Measurements from ENCODE around the gene ZNF90.
"Not testable (repeated sequence)": the region's sequence is repeated elsewhere in the genome, so short reads cannot be mapped to it uniquely, and the experiment has no call there.

ZNF90 gene

GRCh38 chr19:20103091-20103740, 25.4 kb downstream of the ZNF90 start:
- DNase-seq (ENCODE audit: low read depth in 1 of 2, low spot score in 1 of 2): no peak

- DNase-seq (ENCODE audit: low read depth in 1 of 2, low spot score in 1 of 2): no peak
Observed at GRCh38 chr19:20107301-20107700, 29.5 kb downstream of the ZNF90 start.

GRCh38 chr19:20118064-20118839, 40.5 kb downstream of the ZNF90 start:
- not testable (repeated sequence) for DNase-seq (ENCODE audit: low read depth in 1 of 2, low spot score in 1 of 2)

GRCh38 chr19:20124879-20125278, 47.1 kb downstream of the ZNF90 start:
- no peak for DNase-seq (ENCODE audit: low read depth in 1 of 2, low spot score in 1 of 2)

GRCh38 chr19:20132933-20133332, 55.1 kb downstream of the ZNF90 start:
- not testable (repeated sequence) for DNase-seq (ENCODE audit: low read depth in 1 of 2, low spot score in 1 of 2)

GRCh38 chr19:20137714-20138113, 59.9 kb downstream of the ZNF90 start:
- DNase-seq (ENCODE audit: low read depth in 1 of 2, low spot score in 1 of 2): not testable (repeated sequence)

- no peak for DNase-seq (ENCODE audit: low read depth in 1 of 2, low spot score in 1 of 2)
Observed at GRCh38 chr19:20151617-20152145, 73.9 kb downstream of the ZNF90 start.

GRCh38 chr19:20152506-20152905, 74.7 kb downstream of the ZNF90 start:
- DNase-seq (ENCODE audit: low read depth in 1 of 2, low spot score in 1 of 2): not testable (repeated sequence)

GRCh38 chr19:20153281-20153680, 75.5 kb downstream of the ZNF90 start:
- no peak for DNase-seq (ENCODE audit: low read depth in 1 of 2, low spot score in 1 of 2)

- DNase-seq (ENCODE audit: low read depth in 1 of 2, low spot score in 1 of 2): no peak
Observed at GRCh38 chr19:20154636-20155035, 76.8 kb downstream of the ZNF90 start.

- no peak for DNase-seq (ENCODE audit: low read depth in 1 of 2, low spot score in 1 of 2)
Observed at GRCh38 chr19:20162821-20163220, 85.0 kb downstream of the ZNF90 start.

- no peak for DNase-seq (ENCODE audit: low read depth in 1 of 2, low spot score in 1 of 2)
Observed at GRCh38 chr19:20164456-20164855, 86.7 kb downstream of the ZNF90 start.

GRCh38 chr19:20165971-20166592, 88.3 kb downstream of the ZNF90 start:
- DNase-seq (ENCODE audit: low read depth in 1 of 2, low spot score in 1 of 2): no peak

GRCh38 chr19:20167020-20167644, 89.3 kb downstream of the ZNF90 start, which contains the start of gene ZNF486:
Gene ZNF486 (plus strand): TSS chr19:20167214. CDS start chr19:20167331, 117 bp downstream.
- DNase-seq (ENCODE audit: low read depth in 1 of 2, low spot score in 1 of 2): peak; percentile 73 to 79

- DNase-seq (ENCODE audit: low read depth in 1 of 2, low spot score in 1 of 2): no peak
Observed at GRCh38 chr19:20167651-20168122, 89.9 kb downstream of the ZNF90 start.
